HG02678 (cell line): ENCODE data around the gene RAD51B.

ENCODE experiments used
- ATAC-seq: cut with Tn5 transposase; IDR thresholded peaks from one replicate; pipeline ENCODE4 v1.9.1; 2021; ENCODE audit warnings: mild to moderate bottlenecking, moderate library complexity; ENCODE audit not compliant: unreplicated experiment

RAD51B gene

DNA sequence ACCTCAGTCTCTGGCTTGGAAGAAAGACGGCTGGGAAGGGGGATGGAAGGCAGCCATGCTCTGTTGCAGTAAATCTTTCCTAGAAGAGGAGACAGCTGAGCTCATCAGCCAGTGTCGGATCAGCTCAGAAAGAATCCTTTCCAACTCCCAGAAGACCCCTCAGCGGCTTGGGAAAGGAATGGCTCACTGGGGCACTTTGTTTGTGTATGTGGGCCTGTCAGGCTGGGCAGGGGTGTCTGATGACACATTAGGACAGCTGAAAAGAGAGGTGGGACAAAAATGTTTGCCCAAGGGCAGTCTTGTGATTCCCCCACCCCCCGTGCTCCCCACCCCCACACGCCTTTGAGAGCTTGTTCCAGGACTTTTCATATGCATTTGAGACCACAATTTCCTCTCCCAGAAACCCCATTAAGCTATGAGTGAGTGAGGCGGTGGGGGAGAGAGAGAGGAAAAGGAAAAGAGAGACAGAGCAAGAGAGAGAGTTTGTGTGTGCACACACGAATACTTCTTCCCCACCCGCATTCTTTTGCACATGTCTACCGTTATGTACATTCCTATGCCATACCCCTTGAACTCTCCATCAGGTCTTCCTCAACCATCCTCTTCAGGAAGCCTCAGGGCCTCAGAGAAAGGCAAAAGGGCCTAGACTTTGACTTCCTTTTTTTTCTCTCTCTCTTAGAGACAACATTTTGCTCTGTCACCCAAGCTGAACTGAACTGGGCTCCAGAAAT, 774.4 kb downstream of the RAD51B start:
- ATAC-seq = no peak

DNA sequence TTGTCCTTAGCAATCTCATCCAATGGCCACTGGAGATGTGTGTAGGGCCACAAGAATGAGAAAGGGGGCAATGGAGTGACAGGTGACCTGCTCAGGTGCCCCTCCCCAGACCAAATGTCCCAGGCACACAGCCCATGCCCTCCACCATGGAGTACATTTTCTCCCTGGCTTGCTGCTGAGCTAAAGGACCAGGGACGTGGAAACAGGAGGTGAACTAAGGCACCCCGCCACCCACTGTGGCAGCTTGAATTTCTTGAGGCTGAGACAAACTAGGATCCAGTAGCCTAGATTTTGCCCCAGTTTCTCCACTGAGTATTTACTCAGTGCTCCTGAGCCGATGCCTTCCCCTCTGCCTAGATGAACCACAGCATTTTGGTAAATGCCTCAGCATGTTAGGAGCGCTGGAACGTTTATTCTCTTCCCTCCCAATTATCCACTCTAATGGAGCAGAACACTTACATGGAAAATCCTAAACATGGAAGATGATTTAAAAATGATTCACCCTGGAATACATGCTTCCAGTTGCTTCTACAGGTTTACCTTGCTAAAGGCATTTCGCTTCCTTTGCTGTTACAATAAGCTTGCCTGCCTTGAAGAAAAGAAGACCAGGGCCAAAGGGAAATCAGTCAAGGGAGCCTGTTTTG, 775.3 kb downstream of the RAD51B start:
- ATAC-seq = no peak

DNA sequence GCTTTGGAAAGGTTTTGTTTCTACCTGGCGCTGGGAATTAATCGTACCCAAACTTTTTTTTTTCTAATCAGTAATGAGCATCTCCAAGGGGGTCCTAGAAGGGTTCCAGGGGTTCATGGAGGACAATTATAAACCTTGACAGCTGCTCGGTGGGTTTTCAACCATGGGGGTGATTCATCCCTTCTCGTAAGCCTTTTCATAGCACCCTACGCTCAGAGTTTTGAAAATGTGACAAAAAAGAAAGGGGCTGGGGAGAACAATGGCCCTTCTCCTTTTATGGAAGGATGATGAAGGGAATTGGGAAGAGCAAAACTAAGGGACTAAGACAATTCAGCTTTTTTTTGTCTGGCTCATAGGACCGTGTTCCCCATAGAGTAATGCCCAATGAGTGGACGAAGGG, 776.6 kb downstream of the RAD51B start:
- no peak for ATAC-seq

DNA sequence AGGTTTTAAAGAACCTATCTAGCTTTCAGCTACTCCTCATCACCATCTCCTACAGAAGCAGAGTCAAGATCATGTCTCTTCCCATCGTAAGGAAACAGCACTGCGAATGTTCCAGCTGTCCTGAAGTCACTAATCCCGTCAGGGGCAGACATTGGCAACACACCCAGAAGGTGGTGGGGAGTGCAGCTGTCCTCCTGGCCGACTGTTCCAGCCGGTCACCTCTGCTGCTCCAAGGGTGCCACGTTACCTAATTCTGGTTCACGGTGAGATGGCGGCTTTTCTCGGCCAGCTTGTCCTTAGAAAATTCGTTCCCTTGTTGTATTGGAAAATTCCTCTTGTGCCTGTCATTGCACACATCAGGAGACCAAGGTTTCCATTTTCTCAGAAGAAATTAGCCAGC, 777.1 kb downstream of the RAD51B start:
- ATAC-seq = no peak

DNA sequence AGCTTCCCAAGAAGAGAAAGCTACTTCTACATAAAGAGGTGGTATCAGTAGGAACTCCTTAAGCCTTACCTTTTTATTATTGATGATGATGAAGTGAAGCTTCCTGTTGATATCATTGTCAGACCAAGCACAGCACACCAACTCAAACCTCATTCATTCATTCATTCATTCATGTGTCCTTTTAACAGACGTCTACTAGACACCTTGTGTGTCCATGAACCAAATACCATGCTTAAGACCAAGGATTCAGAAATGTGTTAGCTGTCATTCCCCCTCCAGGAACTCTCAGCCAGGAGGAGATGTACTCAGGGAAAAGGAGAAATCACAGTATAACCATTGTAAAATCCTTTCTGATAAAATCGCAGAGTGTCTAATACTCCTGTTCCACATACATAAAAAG, 778.5 kb downstream of the RAD51B start:
- no peak for ATAC-seq

DNA sequence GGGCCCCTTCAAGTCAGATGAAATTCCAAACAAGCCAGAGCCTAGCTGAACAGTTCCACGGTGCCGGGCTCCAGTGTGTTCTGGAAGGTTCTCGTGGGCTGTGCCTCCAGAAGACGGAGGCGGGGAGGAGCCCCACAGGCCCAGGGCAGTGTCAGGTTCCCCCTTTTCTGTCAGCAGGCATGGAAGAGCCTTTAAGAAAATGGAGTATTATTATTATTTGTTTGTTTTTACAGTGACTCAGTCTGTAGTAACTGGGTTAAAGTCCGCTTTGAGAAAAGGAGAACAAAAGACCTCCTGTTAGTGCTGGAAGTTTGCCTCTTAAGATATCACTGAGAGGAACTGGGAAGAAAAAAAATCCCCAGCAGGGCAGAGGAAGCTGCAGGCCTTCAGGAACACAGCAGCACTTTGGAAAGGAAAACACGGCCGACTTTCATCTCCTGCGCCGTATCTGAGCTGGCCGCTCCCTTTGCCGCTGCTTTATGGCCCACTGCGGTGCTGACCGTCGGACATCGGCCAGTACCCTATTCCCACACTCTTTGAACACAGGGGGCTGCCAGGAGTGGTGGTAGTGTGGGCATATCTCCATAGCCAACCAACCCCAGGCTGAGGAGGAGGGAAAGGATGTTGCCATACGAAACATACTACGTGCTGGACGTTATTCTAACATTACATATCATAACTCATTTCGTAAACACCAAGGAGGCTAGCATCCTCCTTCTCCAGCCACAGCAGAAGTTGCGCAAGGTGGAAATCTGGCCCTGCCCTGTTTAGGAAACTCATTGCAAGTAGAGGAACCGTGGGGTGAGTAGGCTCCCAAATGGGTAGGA, 779.3 kb downstream of the RAD51B start:
- ATAC-seq = no peak

DNA sequence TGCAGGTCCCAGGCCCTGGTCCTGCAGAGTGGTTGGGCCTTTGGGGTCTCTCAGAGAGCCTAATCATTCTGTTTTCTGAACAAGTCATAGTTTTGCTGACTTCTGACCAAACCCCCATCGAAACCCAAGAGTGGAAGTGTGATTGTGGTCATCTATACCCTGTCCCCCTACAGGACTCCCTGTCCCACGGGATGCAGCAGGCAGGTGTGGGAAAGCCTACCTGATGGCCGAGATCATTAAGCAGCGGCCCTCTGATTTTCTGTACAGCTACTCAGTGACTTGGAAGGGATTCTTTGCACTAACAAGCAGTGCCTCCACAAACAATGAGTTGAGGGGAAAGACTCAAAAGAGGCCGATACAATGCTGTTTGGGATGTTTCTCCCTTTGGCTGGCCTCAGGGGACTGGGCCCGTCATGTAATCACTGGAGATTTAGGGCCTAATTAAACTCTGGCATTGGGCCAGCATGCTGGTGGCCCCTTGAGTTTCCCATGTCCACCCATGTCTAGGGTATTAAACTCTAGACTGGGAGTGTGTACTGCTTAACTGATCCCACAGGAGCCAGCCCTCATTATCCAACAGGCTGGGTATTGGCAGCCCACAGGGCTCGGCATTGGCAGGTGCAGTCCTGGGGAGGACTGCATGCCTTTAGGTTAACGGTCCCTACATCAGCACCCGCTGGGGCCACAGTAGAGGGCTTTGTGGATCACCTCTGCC, 780.5 kb downstream of the RAD51B start:
- no peak for ATAC-seq

DNA sequence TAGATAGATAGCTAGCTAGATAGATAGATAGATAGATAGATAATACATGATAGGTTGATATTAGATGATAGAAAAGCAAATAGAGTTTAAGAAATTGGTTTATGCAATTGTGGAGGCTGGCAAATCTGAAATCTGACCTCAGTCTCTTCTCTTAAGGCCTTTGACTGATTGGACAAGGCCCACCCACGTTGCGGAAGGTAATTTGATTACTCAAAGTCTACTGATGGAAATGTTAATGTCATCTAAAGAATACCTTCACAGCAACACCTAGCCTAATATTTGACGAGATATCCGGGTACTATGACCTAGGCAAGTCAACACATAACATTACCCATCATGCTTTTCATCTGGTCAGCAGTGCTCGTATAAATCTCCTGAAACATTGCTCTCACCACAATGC, 782.9 kb downstream of the RAD51B start:
- no peak for ATAC-seq

DNA sequence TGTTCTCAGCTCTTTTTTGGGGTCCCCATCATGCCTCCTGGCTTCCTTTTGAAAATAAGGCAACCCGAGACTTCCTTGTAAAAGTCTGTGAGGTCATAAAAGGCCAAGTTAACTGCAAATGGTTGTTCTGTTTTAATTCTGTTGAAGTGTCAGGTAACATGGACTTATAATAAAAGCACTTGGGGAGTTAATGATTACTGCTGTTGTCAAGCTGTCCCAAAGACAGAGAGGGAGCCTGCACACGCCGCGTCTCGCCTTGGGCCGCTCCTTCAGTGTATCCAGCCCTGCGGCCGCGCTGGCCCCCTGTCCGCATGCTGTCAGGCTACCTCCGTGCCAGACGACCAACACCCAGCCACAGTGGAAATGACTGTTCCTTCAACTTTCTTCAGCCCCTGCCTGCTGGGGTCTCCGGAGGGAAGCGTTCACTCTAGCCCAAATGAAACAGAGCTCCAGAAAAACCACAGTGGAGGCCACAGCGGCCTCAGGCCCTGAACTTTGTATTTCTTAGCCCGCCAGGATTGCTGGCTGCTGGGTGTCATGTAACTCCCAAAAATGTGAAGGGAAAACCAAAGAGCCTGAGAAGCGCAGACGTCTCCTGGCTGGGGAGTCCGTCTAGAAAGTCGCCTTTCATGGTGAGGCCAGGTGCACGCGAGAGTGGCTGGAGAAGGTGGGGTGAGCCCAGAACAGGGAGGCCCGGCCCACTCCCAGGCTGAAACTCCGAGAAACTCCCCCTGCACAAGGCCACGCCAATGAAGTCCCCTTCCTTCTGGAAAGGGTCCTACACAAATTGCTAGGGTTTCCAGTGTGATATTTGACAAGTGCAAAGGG, 784.2 kb downstream of the RAD51B start:
- no peak for ATAC-seq

DNA sequence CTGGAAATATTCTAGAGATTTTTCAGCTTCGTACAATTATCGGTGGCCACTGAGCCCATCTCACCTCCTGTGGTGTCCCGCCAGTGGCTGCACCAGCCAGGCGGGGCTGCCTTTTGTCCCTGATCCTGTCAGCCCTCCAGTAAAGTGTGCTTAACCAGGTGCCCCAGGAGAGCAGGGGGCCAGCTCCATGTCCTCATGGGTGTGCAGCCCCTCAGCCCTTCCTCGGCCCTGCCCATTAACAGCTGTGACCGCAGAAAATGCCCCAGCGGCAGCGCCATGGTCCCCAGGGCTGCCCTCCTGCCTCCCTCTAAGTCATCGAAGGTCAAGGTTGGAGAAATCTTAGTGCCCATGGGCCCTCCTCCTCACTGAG, 784.8 kb downstream of the RAD51B start:
- ATAC-seq = no peak

DNA sequence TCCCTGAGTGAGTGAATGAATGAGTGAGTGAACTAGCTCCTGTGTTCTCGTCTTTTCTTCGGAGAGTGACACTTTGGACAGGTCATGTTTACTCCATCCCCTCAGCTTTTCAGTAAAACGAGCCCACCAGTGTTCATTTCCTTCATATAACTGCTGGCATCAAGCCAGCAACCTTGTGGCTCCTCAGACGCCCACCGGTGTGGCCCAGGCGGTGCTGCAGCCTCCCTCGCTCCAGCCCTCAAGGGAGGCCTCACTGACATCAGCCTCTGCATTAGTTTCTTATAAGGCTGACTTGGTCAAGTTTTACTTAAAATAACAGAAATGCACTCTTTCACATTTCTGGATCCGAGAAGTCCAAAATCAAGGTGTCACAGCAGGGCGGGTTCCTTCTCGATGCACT, 785.2 kb downstream of the RAD51B start:
- no peak for ATAC-seq

DNA sequence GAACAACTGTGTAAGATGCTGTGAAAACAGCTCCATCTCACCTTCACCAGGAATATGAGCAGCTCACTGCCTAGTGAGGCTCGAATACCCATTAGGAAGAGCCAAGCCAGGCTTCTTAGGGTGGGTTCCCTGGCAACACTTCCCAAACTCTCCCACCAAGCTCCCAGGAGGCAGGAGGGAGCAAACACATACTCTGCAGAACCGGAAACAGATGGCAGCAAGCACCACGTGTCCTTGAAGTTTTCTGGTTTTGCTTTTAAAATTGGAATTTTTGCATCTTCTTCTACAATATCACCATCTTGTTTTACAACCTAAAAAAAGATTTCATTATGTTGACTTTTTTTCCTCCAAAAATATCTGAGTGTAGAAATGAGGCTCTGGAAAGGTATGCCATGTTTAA, 786.6 kb downstream of the RAD51B start:
- ATAC-seq = no peak

DNA sequence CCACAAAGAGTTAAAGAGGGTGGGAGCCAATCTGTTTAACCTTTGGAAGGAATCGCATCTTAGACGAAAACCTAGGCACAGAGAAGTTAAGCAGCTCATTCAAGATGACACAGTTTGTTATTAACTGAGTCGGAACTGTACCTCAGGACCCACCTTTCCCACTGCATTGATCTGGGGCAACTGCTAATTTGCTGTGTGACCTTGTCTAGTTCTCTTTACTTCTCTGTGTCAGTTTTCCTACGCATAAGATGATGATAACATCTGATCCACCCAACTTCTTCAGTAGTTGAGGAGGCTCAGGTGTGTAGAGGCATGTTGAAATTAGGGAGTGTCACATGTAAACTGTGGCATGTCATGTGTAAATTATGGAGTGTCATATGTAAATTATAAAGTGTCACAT, 787.1 kb downstream of the RAD51B start:
- no peak for ATAC-seq

DNA sequence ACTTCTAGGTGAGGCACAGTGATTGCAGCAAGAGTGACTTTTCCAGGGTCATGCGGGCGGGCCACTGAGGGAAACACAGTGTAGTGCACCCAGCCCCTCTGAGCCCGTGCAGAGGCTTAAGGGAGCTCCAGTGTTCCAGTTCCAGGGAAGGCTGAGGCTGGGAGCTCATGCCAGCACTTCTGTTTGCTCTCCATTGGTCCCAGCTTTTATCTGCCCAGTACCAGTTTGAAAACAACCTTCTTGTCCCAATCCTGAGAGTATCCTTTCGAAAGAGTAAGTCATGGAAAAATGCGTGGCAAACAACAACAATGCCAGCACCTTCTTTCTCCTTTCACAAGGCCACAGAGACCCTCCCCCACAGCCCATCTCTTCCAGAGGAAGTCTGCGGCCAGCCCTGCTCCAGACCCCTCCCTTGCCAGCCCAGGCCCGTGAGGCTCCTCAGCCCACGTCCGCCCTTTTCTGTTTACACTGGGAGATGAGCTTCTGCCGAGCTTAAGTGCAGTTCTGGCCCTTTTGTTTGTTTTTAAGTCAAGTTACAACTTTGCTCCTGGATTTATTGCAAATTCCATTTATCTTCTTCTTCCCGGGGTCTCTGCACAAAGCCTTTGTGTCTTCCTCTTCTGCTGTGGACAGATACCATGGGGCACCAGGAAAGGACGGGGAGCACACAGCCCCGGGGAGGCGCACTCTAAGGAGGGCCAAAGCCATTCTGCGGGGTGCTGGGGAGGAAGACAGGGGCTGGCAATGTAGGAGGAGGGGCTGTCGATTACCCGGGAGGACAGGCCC, 787.7 kb downstream of the RAD51B start:
- no peak for ATAC-seq

DNA sequence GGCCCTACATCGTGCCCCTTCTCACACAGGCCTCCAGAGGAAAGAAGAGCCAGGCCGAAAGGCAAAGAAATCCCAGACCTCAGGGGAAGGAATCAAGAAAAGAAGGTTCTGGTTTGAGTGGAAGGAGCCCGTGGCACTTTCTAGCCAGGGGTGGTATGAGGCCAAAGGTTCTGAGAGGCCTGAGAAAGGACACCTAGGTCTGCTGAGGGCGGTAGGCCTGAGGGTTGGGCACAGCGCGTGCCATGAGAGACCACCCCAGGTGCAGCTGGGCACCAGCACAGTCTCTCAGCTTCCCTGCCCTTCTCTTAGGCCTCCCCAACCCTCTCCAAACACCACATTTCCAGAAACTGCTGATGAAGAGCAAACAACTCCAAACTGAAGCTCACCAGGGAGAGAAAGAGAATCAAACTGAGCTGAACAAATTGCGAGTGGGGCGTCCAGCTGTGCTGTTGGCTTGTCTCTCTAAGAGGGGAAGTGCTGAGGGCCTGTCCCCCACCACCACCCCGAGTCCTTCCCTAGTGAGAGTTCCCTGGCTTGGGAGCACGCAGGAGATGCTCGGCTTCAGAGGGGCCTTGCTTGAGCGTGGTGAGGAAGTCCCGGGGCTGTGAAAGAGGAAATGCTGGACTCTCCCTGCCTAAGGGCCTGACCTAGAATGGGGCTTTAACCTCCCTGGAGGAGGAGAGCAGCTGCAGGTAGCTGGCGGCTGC, 788.4 kb downstream of the RAD51B start:
- ATAC-seq = no peak

DNA sequence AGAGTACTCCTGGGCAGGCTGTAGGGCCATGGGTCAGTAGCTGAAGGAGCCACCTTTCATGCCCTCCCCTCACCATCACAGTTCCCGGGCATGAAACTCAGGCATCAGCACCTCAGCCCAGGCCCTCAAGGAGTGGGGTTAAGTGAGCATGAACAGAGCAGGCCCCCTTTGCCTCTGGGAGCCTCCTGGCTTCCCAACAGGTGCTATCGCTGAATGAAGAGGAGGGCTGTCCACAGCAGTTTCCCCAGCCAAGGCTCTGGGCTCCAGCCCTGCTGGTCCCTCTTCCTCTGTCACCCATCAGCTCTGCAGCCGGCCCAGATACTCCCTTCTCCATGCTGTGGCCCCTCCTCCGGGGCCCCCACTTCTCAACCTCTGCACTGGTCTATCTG, 789.0 kb downstream of the RAD51B start:
- no peak for ATAC-seq

DNA sequence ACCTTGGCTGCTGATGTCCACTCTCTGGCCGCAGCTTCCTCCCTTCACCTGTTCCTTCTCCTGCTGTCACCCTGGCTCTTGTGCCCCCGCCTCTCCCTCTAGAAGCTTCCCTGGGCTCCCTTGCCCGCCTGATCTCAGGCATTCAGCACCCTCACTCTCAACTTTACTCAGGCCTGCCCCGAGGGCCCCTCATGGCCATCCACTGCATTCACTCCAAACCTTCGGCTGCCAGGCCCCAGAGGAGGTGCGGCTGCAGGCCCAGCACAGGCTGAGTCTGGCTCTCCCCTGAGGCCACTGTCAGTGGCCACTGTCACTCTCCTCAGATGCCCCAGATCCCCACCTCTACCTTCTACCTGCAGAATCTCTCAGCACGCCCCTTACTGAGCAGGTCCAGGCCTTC, 789.4 kb downstream of the RAD51B start:
- ATAC-seq = no peak

DNA sequence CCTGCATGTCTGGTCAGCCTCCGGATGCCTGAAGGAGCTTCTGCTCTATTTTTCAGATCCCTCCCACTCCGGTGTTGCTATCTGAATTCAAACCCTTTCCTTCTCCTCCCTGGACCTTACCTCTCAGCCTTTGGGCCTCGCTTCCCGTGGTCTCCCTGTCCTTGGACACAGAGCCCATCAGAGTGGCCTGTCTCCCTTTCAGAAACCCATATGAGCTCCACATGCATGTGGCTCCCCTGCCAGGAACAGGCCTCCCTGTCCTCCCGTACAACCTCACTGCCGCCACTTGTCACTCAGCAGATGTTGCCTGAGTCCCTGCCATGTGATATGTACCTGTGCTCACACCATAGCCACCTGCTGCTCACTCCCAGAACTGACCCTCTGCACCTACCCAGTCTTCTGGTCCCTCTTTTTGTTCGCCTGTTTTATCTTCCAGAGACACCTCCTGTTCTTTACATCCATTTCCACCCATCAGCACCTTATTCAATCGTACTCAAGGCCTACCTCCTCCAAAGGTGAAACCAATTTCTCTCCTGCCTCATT, 790.7 kb downstream of the RAD51B start:
- ATAC-seq = no peak

DNA sequence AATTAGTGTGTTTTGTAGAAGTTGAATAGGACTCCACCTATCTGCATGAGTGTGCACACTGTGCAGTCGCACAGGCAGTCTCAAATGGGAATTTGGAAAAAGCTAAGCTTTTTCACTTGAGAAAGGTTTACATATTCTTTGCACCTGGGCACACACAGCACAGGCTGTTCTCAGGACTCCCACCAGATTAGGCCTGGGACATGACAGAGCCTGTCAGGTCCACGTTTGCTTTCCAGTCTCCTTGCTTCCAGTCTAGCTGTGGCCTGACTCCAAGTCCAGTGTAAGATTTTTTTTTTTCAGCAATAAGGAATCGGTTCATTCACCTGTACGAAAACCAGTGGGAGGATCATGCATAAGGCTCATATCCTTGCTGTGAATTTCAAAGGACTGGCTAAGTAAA, 792.0 kb downstream of the RAD51B start:
- no peak for ATAC-seq
